Measurements from ENCODE around the gene WEE1. TPM values are rescaled to one million over a fixed set of nuclear protein-coding genes. Genes with fewer than 3 reads are reported as not detected.
"Not testable (repeated sequence)": the region's sequence is repeated elsewhere in the genome, so short reads cannot be mapped to it uniquely, and the experiment has no call there.

Gene WEE1
- polyA plus RNA-seq, 4 donors, result 77.9 to 96.1 (median 84.4) TPM

DNA sequence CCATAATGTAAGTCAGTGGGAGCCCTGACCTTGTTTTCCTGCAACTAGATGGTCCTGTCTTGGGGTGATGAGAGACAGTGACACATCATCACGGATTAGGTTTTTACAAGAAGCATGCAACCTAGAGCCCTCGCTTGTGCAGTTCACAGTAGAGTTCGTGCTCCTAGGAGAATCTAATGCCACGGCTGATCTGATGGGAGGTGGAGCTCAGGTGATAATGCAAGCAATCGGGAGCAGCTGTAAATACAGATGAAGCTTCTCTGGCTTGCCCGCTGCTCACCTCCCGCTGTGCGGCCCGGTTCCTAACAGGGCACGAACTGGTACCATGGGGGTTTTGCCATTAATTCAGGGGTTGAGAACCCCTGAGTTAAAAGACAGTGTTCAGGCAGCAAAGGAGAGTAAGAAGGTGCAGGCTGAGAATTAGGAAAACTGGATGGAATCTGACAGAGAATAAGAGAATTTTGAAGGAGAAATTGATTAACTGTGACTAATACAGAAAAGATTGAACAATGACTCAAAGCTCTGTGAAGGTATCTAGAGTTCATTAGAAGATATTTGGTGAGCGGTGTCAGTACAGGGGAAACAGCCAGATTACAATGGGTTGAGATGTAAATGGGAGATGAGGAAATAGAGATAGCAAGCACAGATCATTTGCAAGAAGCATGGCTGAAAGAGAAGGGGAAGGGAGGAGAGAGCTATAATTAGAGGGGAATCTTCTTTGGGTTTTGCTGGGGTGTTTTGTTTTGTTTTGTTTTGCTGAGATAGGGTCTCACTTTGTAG lies 21.0 kb downstream of the WEE1 start:
- no peak for DNase-seq (ENCODE audit: low read depth in 4 of 4, low spot score in 3 of 4)

- no peak for DNase-seq (ENCODE audit: low read depth in 4 of 4, low spot score in 3 of 4)
Observed at GRCh38 chr11:9596926-9597464, 23.5 kb downstream of the WEE1 start.

GRCh38 chr11:9600166-9600565 lies 26.7 kb downstream of the WEE1 start:
- DNase-seq (ENCODE audit: low read depth in 4 of 4, low spot score in 3 of 4), result no peak

- no peak for DNase-seq (ENCODE audit: low read depth in 4 of 4, low spot score in 3 of 4)
Observed at GRCh38 chr11:9600644-9601036, 27.2 kb downstream of the WEE1 start.

DNA sequence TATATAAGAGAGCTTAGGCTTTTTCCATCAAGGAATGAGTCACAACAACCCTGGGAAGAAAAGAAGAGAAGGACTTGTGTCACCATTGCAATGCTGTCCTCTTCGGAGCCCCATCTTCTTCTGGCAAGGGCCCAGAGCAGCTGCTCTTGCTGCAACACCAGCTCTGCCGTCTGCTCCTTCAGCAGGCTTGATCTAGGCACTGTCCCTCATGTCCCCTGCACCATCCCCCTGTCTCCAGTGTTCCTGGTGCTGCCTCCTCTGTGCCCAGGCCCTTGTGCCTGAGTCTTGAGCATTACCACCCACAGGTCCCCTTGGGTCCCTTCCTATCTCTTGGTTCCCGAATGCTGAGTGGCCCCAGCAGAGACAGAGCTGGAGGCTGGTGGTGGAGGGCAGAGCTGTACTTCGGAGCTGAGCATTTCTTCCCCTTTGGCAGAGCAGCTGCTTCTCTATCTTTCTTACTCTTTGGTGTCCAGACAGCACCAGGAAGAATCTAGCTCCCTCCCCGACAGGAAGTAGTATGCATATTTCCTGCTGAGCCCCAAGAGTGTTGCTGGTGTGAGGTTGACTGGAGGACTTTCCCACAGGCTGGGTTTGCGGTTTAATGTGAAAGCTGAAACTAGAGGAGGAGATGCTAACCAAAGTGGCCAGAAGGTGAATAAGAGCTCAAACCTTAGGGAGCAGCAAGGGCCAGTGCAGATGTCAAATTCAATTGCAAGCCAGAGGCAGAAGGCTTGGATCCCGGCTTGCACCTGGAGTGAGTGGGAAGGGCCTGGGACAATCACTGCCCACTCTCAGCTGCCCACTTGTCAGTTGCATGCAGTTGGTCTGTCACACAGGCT lies 27.8 kb downstream of the WEE1 start:
- no peak for DNase-seq (ENCODE audit: low read depth in 4 of 4, low spot score in 3 of 4)

DNA sequence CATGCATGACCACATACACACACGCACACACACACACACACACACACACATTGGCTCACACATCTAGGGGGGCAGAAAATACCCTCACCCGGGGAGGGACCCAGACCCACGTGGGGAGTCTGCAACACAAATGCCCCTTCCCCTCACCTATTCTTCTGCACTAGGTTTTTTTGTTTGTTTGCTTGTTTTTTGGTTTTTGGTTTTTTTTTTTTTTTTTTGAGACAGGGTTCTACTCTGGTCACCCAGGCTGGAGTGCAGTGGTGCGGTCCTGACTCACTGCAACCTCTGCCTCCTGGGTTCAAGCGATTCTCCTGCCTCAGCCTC lies 28.4 kb downstream of the WEE1 start:
- DNase-seq (ENCODE audit: low read depth in 4 of 4, low spot score in 3 of 4), result no peak

DNA sequence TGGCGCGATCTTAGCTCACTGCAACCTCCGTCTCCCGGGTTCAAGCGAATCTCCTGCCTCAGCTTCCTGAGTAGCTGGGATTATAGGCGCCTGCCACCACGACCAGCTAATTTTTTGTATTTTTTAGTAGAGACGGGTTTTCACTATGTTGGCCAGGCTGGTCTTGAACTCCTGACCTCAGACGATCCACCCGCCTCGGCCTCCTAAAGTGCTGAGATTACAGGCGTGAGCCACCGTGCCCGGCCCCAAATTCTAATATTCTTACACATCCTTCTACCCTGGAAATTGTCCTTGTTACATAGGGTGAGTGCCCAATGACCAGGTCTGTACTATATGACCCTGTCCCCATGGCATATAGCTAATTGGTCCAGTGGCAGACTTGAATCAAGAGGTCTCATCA lies 29.7 kb downstream of the WEE1 start:
- DNase-seq (ENCODE audit: low read depth in 4 of 4, low spot score in 3 of 4), result not testable (repeated sequence)

DNA sequence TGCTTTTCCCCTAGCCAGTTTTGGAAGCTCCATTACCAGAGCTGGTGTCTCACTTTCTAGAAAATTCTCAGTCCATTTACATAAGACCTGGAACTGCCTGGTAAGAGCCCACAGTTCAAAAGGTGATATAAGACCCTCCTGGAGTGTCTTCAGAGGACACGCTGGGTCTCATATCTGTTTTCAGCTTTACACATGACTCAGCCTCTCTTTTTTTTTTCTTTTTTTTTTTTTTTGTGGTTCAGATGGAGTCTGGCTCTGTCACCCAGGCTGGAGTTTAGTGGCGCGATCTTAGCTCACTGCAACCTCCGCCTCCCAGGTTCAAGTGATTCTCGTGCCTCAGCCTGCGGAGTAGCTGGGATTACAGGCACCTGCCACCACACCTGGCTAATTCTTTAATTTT lies 30.7 kb downstream of the WEE1 start:
- no peak for DNase-seq (ENCODE audit: low read depth in 4 of 4, low spot score in 3 of 4)

GRCh38 chr11:9605742-9606141 lies 32.3 kb downstream of the WEE1 start:
- no peak for DNase-seq (ENCODE audit: low read depth in 4 of 4, low spot score in 3 of 4)

DNA sequence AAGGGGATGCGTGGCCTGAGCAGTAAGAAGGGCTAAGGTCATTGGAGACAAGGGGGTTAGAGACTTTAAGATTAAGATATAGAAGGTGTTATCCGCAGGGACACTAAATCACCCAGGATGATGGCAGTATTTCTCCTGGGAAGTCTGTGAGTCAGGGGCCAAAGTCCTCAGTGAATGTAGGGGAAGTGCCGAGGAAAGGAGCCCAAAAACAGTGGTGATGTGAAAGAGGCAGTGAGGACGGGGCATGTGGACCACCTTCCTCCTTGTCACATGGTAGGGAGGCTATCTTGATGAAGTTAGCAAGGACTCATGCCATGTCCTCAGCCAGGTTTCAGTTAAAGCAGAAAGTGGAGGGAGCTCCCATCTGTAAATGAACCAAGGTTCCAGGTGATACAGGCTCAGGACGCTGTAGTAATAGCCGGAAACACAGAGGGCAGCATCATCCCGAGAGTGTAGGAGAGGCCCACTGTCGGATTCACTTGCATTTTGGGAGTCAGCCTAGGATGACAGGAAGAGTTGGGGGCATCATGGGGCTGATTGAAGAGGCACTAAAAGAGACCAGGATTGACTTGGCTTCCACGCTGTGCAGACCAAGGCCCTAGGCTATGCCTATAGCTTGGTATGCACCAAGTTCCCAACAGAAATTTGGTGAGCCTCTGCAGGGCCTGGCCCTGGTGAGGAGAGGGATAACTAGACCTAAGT lies 33.5 kb downstream of the WEE1 start:
- no peak for DNase-seq (ENCODE audit: low read depth in 4 of 4, low spot score in 3 of 4)

DNA sequence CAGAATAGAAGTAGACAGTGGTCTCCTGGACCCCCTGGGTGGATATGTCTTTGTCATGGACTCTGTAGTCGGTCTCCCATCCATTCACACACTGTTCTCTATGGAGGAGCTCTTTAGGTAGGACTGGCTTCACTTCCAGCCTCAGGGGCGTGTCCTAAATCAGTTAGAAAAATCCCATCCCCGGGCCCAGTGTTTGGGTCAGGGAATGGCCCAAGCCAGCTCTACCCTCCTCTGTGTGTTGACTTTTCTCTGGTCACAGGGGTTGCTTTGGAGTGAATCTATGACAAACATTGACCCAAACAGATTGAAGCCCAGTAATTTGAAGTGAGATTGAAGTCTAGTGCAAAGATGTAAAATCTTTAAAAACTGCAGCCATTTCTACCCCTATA lies 34.0 kb downstream of the WEE1 start:
- DNase-seq (ENCODE audit: low read depth in 4 of 4, low spot score in 3 of 4), result no peak

DNA sequence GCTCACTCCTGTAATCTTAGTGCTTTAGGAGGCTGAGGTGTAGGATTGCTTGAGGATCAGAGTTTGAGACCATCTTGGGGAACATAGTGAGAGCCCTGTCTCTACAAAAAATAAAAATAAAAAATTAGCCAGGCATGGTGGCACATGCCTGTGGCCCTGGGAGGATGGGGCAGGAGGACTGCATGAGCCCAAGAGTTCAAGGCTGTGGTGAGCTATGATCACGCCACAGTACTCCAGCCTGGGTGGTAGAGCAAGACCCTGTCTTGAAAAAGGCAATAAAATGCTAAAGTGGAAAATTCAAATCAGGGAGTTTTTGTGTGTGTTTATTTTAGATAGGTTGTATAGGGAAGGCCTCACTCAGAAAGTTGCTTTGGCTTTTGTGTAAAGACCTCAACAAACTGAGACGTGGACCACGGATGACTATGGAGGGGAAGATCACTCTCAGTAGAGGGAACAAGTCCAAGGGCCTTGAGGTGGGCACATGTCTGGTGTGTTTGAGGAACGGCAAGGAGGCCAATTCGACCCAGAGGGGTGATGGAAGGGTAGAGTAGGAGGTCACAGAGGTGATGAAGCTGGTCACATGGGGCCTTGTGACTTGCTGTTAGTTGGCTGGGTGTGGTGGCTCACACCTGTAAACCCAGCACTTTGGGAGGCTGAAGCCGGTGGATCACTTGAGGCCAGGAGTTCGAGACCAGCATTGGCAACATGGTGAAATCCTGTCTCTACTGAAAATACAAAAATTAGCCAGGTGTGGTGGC lies 35.7 kb downstream of the WEE1 start:
- no peak for DNase-seq (ENCODE audit: low read depth in 4 of 4, low spot score in 3 of 4)

- DNase-seq (ENCODE audit: low read depth in 4 of 4, low spot score in 3 of 4), result no peak
Observed at GRCh38 chr11:9609841-9610240, 36.4 kb downstream of the WEE1 start.

GRCh38 chr11:9613118-9613829 lies 39.8 kb downstream of the WEE1 start:
- peak; percentile 94 to 98 (median 95) for DNase-seq (ENCODE audit: low read depth in 4 of 4, low spot score in 3 of 4)

DNA sequence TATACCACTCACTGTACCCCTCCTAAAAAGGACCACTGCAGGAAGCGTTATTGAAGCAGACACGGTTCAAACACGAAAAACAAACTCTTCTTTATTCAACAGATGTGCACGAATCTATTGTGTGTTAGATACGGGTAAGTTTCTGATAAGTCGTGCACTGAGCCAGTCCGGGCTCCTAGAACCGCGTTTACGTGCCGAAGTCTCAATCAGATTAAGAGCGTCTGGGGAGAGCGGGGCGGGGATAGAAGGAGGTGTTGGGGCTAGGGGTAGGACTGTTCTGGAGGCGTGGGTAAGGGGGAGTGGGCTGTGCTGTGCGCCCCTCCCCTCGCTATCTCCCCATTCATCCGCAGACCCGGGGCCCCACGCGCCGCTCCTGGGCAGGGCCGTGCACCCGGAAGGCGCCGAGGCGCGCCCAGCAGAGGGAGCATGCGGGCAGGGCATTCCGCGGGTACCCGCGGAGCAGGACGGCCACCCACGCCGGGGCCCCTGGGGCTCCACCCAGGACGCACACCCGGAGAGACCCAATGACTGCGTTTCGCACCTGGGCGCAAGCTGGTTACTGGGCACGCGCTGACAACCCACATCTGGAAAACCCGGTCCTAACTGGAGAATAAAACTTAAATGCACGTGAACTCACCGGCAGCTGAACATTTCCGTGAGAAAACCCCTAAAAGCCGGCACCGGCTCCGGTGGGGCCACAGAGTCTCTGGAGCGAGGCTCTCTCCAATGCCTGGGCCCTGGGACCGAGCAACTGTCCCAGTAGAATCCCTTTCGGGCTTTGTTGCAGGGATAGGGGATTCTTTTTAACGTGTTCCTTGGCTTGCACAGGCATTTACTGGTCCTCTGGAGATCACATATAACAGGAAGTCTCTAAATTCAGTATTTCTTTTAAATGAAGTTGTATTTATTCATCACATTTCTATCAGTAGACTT lies 40.6 kb downstream of the WEE1 start:
- peak; percentile 67 to 77 (median 72) for DNase-seq (ENCODE audit: low read depth in 4 of 4, low spot score in 3 of 4)

DNA sequence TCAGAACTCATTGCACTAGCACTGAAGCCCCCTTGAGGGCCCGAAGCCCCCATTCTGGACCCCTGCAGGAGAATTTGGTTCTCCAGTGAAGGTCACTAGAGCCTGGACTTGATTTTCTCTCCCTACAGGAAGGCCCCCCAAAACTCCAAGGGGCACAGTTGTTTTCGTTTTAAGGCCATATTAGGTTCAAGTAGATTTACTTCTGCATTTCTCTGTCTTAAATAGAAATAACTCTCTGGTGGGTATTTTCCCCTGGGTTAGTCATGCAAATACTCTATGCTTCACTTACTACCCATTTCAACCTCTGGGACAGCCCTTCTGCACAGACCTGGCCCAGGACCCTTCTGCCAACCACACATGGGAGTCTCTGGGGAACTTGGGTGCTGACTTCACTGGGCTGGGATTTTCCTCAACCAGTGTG lies 41.6 kb downstream of the WEE1 start:
- no peak for DNase-seq (ENCODE audit: low read depth in 4 of 4, low spot score in 3 of 4)

GRCh38 chr11:9616042-9616675 lies 42.7 kb downstream of the WEE1 start:
- no peak for DNase-seq (ENCODE audit: low read depth in 4 of 4, low spot score in 3 of 4)

DNA sequence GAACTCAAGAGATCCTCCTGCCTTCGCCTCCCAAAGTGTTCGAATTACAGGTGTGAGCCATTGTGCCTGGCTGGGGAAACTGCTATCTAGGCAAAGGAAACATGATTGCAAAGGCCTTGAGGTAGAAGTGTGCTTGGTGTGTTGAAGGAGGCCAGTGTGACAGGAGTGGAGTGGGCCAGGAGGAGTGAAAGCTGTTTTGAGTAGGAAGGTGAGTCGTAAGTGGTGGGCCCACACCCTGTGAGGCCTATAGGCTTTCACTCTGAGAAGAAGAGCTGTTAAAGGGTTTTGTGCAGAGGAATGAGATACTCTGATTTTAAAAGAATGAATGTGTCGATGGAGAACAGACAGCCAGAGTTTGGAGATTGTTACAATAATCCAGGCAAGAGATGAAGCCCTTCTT lies 43.4 kb downstream of the WEE1 start:
- DNase-seq (ENCODE audit: low read depth in 4 of 4, low spot score in 3 of 4), result no peak
